B cell (primary cell): ENCODE results near the gene HMX2.

Source experiments
- CTCF ChIP-seq: fragments of 200-600 bp; IDR thresholded peaks from one replicate; pipeline ENCODE4 v1.8.0; 2022; ENCODE audit warnings: antibody characterized with exemption, mild to moderate bottlenecking
- EZH2 ChIP-seq: IDR thresholded peaks from 2 replicates; pipeline ENCODE4 v1.6.1; 2012; ENCODE audit warnings: borderline replicate concordance, low read depth, mild to moderate bottlenecking, moderate library complexity, low read length; ENCODE audit not compliant: insufficient read depth, poor library complexity, severe bottlenecking

- TF ChIP-seq CTCF (no peak), EZH2 (no peak)
Measured at GRCh38 chr10:123158682-123159081, 10.7 kb downstream of the HMX2 start.
